Right hindlimb (tissue), 1 donor: ENCODE data around the gene TFRC.
"Not testable (repeated sequence)": the region's sequence is repeated elsewhere in the genome, so short reads cannot be mapped to it uniquely, and the experiment has no call there.

Experiments
- DNase-seq: peaks from one replicate; pipeline ENCODE4 v3.0.0-alpha.2; 2018

TFRC gene

DNA sequence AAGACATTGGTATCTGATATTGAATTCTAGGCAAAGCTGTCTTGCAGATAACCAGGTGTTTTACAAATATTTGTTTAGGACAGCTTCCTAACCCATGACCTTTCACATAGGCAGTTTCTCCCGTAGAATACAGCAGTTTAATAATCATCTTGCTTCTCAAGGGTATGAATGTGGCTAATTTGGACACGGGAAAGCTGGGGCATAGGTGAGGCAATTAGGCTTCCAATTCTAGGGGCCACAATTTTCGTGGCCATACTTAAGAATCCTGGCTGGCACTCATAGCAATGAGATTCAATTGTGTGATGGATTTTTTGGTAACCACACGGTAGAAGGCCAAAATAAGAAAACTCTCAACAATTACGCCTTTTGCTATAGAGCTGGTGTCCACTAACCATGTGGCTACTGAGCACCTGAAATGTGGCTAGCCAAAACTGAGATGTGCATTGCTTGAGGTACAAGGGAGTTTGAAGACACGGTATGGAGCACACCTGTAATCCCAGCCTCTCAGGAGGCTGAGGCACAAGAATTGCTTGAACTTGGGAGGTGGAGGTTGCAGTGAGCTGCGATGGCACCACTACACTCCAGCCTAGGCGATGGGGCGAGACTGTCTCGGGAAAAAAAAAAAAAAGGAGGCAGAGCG lies 34.4 kb downstream of the TFRC start:
- no peak for DNase-seq

DNA sequence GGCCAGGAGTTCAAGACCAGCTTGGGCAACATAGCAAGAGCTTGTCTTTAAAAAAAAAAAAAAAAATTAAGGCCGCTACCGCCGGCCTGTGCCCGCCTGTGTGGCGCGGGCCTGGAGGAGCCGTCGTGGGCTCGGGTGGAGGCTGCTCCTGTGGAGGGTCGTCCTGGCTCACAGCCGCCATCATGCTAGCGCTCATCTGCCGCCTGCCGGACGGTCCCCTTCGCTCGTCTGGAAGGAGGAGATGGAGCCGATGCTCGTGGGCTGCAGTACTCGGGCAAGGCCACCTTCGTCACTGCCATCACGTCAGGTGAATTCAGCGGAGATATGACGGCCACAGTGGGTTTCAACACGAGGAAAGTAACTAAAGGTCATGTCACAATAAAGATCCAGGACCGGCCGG lies 37.4 kb downstream of the TFRC start:
- DNase-seq, result no peak

DNA sequence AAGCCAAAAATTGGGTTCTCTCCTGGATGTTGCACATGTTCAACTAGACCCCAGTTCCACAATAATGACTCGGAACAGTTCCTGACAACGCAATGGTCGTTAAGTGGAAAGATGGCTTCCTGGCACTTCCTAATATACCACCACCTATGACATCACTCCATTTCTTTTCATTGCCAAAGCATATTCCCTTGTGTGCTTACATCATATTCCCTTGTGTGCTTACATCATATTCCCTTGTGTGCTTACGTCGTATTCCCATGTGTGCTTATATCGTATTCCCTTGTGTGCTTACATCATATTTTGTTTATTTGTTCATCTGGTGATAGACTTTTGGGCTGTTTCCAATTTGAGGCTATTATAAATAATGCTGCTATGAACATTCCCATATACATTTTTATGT lies 39.2 kb downstream of the TFRC start:
- DNase-seq, result no peak

DNA sequence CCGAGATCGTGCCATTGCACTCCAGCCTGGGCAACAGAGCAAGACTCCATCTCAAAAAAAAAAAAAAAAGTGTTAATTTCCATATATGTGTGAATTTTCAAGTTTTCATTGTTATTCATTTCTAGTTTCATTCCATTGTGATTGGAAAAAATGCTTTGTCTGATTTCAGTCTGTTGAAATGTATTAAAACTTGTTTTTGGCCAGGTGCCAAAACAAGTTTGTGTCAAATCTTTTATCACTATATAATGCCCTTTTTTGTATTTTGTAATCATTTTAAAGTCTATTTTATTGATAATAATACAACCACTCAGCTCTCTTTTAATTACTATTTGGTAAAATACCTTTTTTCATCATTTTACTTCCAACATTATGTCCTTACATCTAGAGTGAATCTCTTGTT lies 42.5 kb downstream of the TFRC start:
- no peak for DNase-seq

DNA sequence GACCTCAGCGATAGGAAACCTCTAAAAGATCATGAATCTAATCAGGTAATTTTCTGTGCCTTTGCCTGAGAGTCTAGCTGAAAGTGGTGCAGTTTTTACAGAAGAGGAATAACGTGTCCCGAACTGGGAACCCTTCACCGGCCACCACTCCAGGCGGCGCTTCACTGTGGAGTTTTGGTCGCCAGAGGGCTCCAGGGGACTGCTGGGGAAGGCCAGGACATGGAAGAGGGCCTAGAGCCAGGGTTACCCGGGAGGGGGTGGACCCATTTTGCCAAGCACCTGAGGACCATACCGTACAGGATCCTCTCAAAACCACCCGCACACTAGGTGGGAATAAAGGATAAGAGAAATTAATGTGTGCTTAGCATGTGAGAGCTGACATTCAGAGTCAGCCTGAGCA lies 55.8 kb downstream of the TFRC start:
- DNase-seq, result not testable (repeated sequence)

DNA sequence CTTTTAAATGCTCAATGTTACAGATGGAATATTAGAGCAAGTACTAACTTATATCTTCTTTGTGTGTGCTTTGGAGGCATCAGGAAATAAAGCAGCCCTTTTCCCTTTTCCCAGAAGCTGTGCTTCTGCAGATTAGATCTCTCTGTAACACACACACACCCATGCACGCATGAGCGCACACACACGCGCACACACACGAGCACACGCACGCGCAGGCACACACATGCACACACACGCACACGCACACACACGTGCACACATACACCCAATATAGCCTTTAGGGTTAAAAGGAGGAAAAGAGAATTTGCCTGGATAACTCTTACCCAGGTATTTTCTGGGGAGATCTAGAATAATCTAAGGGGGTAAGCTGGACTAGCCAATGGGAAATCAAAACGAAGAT lies 56.9 kb downstream of the TFRC start:
- DNase-seq, result no peak

DNA sequence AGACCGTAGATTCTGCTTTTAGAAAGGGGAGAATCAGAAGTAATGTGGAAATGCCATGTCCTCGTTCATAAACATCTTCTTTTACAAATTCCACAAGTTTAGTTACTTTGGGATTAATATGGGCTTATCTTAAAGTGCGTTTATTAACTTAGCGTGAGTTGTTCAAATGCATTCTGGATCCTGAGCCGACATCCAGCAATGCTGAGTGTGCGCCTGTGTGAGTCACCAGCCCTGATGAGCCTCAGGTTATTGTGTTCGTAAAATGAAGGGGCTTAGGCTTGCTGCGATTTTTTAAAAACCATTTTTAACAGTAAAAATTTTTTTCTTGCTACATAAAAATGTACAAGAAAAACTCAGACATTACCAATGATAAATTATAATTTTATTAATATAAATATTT lies 57.9 kb downstream of the TFRC start:
- no peak for DNase-seq

DNA sequence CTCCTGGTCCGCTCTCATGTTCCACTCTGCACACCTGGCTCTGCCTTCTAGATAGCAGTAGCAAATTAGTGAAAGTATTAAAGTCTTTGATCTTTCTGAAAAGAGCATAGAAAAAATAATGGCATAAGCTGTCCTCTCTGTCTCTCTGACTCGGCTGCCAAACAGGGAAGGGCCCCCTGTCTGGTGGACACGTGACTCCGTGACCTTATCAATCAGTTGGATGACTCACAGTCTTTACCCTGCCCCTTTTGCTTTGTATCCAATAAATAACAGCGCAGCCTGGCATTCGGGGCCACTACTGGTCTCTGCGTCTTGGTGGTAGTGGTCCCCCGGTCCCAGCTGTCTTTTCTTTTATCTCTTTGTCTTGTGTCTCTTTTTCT lies 59.4 kb downstream of the TFRC start:
- DNase-seq, result not testable (repeated sequence)

DNA sequence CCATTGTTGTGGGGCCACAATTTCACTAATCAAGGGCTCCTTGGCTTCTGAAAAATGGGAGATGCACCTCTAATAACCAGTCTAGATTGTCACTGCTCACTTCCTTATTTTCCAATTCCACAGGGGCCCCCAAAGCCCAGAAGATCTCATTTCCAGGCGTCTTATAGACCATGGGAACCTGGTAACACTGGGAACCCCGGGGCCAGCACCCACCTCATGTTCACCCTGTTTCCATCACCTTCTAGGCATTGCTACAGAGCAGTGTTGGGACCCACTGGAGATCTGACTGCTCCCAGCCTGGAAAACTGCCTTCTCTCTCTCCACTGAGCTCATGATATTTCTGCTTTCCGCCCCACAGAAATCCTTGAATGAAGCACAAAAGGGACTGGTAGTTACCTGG lies 61.5 kb downstream of the TFRC start:
- no peak for DNase-seq

DNA sequence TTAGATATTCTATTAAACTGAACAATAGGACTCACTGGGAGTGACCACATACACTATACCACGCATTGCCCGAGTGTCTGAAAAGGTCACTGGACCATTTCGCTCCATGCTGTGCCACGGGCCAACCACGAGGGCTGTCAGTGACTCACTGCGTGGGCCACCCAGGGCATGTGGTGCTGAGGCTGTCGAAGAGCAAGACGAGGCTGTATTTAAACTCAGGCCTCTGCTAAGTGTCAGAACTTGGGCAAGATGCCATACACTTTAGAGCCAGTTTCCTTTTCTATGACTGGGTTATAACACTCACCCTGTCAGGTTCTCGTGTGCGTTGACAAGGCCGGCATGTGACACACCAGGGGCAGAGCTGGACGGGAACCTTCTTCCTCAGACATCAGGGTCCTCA lies 62.3 kb downstream of the TFRC start:
- not testable (repeated sequence) for DNase-seq

DNA sequence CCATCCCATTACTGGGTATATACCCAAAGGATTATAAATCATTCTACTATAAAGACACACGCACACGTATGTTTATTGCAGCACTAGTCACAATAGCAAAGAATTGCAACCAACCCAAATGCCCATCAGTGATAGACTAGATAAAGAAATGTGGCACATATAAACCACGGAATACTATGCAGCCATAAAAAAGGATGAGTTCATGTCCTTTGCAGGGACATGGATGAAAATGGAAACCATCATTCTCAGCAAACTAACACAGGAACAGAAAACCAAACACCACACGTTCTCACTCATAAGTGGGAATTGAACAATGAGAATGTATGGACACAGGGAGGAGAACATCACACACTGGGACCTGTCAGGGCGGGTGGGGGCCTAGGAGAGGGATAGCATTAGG lies 63.7 kb downstream of the TFRC start:
- not testable (repeated sequence) for DNase-seq

DNA sequence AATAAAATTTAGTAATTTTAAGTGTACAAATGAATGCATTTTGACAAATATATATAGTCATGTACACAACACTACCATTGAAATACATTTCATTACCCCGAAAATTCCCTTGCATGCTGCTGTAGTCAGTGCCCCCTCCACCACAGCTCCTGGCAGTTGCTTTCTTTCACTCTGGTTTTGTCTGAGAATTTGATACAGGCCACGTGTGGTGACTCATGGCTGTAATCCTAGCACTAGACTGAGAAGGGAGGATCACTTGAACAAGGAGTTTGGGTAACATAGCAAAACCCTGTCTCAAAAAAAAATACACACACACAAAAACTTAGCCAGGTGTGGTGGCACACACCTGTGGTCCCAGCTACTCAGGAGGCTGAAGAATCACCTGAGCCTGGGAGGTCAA lies 65.4 kb downstream of the TFRC start:
- no peak for DNase-seq

DNA sequence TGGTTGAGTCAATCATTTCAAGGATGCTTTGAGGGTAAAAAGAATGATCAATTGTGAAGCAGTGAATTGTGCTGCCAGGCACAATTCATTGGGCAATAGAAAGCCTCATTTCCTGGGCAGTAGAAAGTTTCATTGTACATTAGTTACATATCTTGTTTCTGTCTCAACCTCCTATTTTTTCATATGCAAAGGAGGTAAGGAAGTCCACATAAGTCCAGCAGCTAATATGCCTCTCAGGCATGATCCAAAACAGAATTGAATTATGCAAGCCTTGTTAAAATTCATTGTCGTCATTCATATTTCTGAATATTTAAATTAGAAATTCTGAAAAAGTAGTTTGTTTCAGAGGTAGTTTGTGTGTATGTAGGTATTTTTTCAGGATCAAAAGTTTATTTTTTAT lies 65.8 kb downstream of the TFRC start:
- DNase-seq, result no peak

DNA sequence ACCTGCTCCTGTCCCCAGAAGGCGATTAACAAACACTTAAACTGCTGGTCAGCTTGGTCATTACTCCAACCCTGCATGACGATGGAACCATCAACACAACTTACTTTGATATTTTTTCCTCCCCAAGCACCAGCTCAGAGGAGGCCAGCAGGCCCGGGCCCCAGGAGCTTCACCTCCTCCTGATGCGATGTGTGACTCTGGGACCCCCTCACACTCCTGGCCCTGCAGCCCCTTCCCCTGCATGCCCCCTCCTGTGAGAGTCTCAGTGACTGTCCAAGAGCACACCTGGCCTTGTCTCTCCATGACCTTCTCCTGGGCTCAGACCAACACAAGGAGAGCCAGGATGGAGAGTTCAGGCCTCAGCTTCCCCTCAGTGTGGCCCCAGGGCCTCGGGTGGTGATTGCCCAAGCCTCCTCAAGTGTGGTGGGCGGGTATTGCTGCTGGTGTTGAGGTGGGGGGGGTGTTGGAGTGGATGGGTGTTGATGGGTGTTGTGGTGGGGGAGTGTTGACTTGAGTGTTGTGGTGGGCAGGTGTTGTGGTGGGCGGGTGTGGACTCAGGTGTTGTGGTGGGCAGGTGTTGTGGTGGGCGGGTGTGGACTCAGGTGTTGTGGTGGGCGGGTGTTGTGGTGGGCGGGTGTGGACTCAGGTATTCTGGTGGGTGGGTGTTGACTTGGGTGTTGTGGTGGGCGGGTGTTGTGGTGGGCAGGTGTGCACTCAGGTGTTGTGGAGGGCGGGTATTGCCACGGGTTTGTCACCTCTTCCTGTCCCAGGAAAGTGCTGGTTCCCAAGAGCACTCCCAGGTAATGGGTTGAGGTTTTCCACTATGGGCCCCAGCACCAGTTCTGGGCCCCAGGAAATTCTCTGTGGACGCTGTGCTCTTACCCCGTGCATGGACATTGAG lies 68.1 kb downstream of the TFRC start:
- DNase-seq, result no peak

DNA sequence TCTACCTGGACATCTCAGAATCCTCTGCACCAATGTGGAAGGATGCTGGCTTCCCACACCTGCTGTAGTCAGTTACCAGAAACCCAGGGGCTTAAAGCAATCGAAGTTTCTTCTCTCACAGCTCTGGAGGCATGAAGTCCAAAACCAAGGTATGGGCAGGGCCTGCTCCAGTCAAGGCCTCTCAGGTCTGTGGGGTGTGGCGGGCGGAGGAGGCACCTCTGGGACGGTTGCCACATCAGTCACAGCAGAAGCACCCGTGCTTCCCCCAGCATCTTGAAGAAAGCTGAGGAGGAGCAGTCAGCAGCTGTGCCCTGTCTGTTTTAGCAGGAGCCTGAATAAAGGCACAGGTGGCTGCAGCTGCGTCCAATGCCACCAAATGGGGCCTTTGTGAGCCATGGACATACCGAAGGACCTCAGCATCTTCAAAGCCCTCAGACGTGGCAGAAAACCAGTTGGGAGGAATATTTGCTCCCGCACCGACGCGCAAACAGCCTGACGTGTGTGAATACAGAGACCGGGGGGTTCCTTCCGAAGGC lies 68.9 kb downstream of the TFRC start:
- DNase-seq, result no peak

DNA sequence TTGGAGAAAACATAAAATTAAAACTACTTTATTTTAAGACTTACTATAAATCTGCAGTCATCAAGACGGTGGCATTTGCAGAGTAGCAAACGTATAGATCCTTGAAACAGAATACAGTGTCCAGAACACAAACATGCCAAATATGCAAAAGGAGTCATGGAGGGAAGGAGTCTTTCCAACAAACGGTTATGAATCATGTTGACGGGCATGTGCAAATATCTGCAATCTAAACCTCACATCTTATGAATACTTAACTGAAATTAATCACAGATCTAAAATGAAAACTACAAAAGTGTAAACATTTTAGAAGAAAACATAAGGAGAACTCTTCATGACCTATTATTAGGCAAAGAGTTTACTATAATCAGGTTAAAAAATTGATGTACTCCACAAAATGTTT lies 69.4 kb downstream of the TFRC start:
- no peak for DNase-seq

DNA sequence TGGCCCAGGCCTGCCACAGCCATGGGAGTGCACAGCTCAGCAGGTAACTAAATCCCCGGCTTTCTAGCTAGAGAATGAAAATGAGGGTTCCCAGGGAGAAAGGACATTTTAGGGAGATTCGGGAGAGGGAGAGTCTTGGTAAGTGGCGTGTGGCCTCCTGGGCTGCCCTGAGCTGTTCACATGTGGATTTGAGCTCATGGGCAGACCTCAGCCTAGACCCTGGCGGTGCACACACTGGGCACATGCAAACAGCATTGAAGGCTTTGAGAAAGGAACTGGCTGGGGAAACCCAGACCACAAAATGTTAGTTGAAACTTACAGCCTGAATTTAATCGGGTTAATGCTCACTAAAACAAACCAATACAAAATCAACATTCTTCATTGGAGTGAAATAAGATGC lies 72.4 kb downstream of the TFRC start:
- DNase-seq, result no peak

DNA sequence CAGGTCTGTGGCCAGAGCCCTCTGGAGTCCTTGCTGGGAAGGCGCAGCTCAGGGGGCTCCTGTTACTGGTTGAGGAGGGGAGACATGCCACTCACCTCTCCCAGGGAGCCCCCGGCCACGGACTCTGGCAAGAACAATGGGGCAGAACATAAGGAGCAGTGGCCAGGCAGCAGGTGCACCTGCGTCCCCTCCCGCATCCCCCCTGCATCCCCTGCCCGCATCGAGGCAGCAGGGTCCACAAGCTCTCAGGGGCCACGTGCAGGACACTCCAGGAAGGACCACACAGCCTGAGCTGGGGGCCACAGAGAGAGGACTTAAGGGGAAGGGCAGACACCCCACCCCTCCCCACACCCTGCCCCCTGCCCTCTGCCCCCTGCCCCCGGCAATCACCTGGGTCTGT lies 73.0 kb downstream of the TFRC start:
- no peak for DNase-seq

DNA sequence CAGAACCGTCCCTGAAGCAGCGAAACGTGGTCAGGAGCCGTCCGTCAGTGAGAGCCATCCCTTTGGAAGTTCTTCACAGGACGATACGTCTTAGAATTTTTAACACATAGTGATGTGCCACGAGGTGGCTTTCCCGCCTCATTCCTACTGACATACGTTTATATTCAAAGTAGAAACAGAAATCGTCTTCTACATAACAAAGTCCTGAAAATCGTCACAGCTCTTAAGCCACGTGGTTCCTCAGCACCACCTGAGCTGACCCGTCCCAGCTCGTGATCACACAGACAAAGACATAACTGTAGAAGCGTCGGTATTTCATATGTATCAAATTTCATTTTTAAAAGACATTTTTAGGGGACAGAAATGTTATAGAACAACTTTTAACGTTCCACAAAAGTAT lies 73.5 kb downstream of the TFRC start:
- DNase-seq, result no peak

DNA sequence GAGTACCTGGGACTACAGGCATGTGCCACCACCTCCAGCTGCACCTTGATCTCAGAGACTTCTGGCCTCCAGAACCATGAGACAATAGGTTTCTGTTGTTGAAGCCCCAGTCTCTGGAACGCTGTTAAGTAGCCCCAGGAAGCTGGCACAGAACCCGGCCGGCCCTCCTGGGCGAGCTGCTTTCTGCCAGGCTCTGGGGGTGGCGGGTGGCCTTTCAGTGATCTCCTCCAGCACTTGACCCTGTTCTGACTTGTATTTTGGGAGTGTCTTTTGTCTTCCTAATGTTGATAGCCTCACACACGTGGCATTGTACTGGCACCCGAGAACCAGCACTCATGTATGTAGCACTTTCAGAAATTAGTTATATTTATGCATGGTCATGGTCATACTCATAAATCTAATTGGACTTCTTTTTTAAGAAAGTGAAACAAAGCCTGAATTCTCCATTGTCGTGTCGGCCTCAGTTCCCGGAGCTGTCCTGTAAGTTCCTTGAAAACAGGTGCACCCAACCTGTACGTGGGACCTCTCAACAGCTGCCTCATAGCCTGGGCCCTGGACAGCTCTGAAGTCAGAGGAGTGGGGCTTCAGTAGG lies 74.0 kb downstream of the TFRC start:
- DNase-seq, result no peak

DNA sequence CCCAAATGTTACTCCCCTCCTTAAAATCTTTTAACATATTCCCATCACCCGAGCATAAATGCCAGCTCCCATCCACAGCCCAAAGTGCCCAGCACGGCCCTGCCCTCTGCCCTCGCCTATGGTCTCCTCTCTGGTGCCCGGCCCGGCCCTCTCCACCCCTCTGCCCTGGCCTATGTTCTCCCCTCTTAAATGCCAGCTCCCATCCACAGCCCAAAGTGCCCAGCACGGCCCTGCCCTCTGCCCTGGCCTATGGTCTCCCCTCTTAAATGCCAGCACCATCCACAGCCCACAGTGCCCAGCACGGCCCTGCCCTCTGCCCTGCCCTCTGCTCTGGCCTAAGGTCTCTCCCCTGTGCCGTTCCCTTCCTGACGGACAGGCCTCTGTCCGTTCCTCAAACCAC lies 76.6 kb downstream of the TFRC start:
- not testable (repeated sequence) for DNase-seq

DNA sequence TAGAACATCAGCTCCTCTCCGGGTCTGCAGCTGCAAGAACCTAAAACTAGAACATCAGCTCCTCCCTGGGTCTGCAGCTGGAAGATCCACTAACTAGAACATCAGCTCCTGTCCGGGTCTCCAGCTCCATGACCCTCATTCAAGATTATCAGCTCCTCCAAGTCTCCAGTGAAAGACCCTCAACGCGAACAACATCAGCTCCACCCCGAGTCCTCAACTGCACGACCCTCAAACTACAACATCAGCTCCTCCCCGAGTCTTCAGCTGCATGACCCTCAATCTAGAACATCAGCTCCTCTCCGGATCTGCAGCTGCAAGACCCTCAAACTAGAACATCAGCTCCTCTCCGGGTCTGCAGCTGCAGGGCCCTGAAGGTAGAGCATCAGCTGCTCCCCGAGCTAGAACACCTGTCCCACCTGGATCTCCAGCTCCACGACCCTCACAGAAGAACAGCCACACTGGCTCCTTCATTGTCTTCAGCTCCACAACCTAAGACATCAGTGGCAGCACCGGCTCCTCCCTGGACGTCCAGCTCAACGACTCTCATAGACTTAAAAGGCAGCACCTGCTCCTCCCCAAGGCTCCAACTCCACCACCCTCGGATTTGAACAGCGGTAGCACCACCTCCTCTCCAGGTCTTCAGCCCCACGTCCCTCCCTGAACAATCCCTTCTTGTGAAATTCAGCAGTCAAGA lies 77.4 kb downstream of the TFRC start:
- DNase-seq, result not testable (repeated sequence)

DNA sequence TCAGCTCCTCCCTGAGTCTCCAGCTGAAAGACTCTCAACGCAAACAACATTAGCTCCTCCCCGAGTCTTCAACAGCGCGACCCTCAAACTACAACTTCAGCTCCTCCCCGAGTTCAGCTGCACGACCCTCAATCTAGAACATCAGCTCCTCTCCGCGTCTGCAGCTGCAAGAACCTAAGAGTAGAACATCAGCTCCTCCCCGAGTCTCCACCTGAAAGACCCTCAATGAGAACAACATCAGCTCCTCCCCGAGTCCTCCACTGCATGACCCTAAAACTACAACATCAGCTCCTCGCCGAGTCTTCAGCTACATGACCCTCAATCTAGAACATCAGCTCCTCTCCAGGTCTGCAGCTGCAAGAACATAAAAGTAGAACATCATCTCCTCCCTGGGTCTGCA lies 78.3 kb downstream of the TFRC start:
- DNase-seq, result no peak
